Cerebellar cortex (tissue), 1 donor: ENCODE data around the gene ZBTB46.

Experiments used
- DNase-seq: peaks from one replicate; pipeline ENCODE4 v3.0.0-alpha.2; 2015; ENCODE audit warnings: low spot score

The ZBTB46 gene

GRCh38 chr20:63746751-63747315 is 84.2 kb downstream of the ZBTB46 start:
- no peak for DNase-seq

- no peak for DNase-seq
Measured at GRCh38 chr20:63745961-63746731, 84.9 kb downstream of the ZBTB46 start.

GRCh38 chr20:63745424-63745805 is 85.6 kb downstream of the ZBTB46 start:
- DNase-seq = no peak

GRCh38 chr20:63744574-63745423 is 86.3 kb downstream of the ZBTB46 start:
- DNase-seq = no peak

- no peak for DNase-seq
Measured at GRCh38 chr20:63744158-63744557, 86.9 kb downstream of the ZBTB46 start.

- DNase-seq = no peak
Measured at GRCh38 chr20:63743210-63743970, 87.7 kb downstream of the ZBTB46 start.

GRCh38 chr20:63742381-63743024 is 88.6 kb downstream of the ZBTB46 start:
- no peak for DNase-seq

- no peak for DNase-seq
Measured at GRCh38 chr20:63741676-63742380, 89.2 kb downstream of the ZBTB46 start.

GRCh38 chr20:63741354-63741675 is 89.7 kb downstream of the ZBTB46 start:
- no peak for DNase-seq

- DNase-seq = peak; percentile 70
Measured at GRCh38 chr20:63740627-63741353, 90.3 kb downstream of the ZBTB46 start.

GRCh38 chr20:63740070-63740626 is 90.9 kb downstream of the ZBTB46 start:
- no peak for DNase-seq

- peak; percentile 70 for DNase-seq
Measured at GRCh38 chr20:63739130-63740069, 91.7 kb downstream of the ZBTB46 start, which contains the start of gene SLC2A4RG. TSS of gene SLC2A4RG (plus strand) at chr20:63739776. CDS start at chr20:63739913, 137 bp downstream.

GRCh38 chr20:63738687-63739129 is 92.4 kb downstream of the ZBTB46 start:
- DNase-seq = peak; percentile 65

- DNase-seq = no peak
Measured at GRCh38 chr20:63737945-63738686, 92.9 kb downstream of the ZBTB46 start.

- no peak for DNase-seq
Measured at GRCh38 chr20:63737695-63737944, 93.4 kb downstream of the ZBTB46 start.

- DNase-seq = no peak
Measured at GRCh38 chr20:63736893-63737694, 94.0 kb downstream of the ZBTB46 start.
